IMR-90 (cell line): ENCODE measurements around the gene KRTAP3-1.
"Not testable (repeated sequence)": the region's sequence is repeated elsewhere in the genome, so short reads cannot be mapped to it uniquely, and the experiment has no call there.

Experiments
- CTCF ChIP-seq: conservative IDR thresholded peaks from 2 replicates; pipeline ENCODE4 v1.5.1; 2012; ENCODE audit warnings: mild to moderate bottlenecking, low read depth, low read length, improper control_type of control experiment
- MAZ ChIP-seq: IDR thresholded peaks from 2 replicates; pipeline ENCODE4 v1.6.1; 2012; ENCODE audit warnings: low read depth, mild to moderate bottlenecking, low read length, improper control_type of control experiment, moderate library complexity, borderline replicate concordance
- POLR2A ChIP-seq: IDR thresholded peaks from 2 replicates; pipeline ENCODE4 v1.6.1; 2012; ENCODE audit warnings: mild to moderate bottlenecking, low read depth, low read length
- RCOR1 ChIP-seq: IDR thresholded peaks from 2 replicates; pipeline ENCODE4 v1.6.1; 2012; ENCODE audit warnings: mild to moderate bottlenecking, low read length, improper control_type of control experiment; ENCODE audit not compliant: insufficient replicate concordance
- SMC3 ChIP-seq: fragments of 150-350 bp; IDR thresholded peaks from 2 replicates; pipeline ENCODE4 v1.6.1; 2016; ENCODE audit warnings: low read depth, mild to moderate bottlenecking, antibody characterized with exemption, low read length, moderate library complexity
- USF2 ChIP-seq: fragments of 150-350 bp; IDR thresholded peaks from 2 replicates; pipeline ENCODE4 v1.6.1; 2017; ENCODE audit warnings: mild to moderate bottlenecking, antibody characterized with exemption, low read length, low read depth
- TF ChIP-seq, protein P1 (sequence below): fragments of 150-350 bp; IDR thresholded peaks from 2 replicates; pipeline ENCODE4 v1.6.1; 2016; ENCODE audit warnings: low read depth, mild to moderate bottlenecking, low read length, moderate library complexity, borderline replicate concordance

DNA sequence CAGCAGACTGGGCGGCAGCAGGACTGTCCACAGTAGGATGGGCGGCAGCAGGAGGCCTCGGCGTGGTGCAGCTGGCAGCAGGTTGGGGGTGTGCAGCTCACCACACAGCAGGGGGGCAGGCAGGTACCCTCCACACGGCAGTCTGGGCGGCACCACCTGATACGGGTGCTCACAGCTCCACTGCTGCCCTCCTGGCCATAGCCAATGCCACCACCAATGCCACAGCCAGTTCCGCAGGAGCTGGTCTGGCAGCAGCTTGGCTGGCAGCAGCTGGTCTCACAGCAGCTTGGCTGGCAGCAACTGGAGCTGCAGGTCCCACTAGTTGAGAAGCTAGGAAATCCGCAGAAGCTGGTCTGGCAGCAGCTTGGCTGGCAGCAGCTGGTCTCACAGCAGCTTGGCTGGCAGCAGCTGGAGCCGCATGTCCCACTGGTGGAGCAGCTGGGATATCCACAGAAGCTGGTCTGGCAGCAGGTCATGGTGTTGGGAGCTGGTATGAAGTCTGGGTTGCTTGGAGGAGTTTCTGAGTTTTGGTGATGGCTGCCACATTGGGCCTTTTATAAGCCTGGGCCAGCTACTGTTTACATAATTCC lies 25.5 kb upstream of the KRTAP3-1 start, which contains the start of gene KRTAP1-3:
- not testable (repeated sequence) for TF ChIP-seq POLR2A, CTCF, USF2, MAZ, RCOR1, SMC3
- TF ChIP-seq, protein P1, sequence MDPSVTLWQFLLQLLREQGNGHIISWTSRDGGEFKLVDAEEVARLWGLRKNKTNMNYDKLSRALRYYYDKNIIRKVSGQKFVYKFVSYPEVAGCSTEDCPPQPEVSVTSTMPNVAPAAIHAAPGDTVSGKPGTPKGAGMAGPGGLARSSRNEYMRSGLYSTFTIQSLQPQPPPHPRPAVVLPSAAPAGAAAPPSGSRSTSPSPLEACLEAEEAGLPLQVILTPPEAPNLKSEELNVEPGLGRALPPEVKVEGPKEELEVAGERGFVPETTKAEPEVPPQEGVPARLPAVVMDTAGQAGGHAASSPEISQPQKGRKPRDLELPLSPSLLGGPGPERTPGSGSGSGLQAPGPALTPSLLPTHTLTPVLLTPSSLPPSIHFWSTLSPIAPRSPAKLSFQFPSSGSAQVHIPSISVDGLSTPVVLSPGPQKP: not testable (repeated sequence)
